Neural progenitor cell (in vitro differentiated cells): ENCODE data around the gene PHACTR1.

Experiments used
- EZH2 ChIP-seq: fragments of 200-600 bp; sonication (generic); IDR thresholded peaks from 2 replicates; pipeline ENCODE4 v1.6.1; 2017; ENCODE audit warnings: antibody characterized with exemption, mild to moderate bottlenecking, moderate library complexity
- EZH2phosphoT487 ChIP-seq: fragments of 200-600 bp; sonication (generic); IDR thresholded peaks from 2 replicates; pipeline ENCODE4 v1.6.1; 2017; ENCODE audit warnings: antibody characterized with exemption
- TF ChIP-seq, protein P1 (sequence below): fragments of 200-600 bp; sonication (generic); IDR thresholded peaks from 2 replicates; pipeline ENCODE4 v1.5.1; 2017; ENCODE audit warnings: antibody characterized with exemption, mild to moderate bottlenecking

- TF ChIP-seq, protein P1, sequence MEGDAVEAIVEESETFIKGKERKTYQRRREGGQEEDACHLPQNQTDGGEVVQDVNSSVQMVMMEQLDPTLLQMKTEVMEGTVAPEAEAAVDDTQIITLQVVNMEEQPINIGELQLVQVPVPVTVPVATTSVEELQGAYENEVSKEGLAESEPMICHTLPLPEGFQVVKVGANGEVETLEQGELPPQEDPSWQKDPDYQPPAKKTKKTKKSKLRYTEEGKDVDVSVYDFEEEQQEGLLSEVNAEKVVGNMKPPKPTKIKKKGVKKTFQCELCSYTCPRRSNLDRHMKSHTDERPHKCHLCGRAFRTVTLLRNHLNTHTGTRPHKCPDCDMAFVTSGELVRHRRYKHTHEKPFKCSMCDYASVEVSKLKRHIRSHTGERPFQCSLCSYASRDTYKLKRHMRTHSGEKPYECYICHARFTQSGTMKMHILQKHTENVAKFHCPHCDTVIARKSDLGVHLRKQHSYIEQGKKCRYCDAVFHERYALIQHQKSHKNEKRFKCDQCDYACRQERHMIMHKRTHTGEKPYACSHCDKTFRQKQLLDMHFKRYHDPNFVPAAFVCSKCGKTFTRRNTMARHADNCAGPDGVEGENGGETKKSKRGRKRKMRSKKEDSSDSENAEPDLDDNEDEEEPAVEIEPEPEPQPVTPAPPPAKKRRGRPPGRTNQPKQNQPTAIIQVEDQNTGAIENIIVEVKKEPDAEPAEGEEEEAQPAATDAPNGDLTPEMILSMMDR: no peak
- no peak for TF ChIP-seq EZH2
- TF ChIP-seq EZH2phosphoT487: no peak
Observed at GRCh38 chr6:12841619-12842018, 125.1 kb downstream of the PHACTR1 start.
